ENCODE data around the gene C1orf53.

DNA sequence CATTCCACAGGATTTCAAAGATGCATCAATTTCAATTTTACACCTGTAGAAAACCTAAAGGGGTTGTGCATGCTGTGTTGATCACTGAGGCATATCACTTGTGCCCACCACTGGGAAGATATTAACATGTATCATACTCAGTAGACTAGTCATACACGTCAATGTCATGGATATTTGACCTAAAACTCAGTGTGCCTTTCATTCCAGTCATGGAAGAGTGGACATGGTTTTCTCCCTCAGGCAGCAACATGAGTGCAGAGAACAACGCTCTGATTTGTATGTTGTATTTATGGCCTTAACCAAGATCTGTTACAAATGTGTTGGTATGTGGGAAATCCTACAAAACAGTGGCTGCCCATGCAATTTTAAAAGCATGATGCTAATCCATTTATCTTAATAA lies 6.1 kb upstream of the C1orf53 start:
- TF ChIP-seq, protein P1, sequence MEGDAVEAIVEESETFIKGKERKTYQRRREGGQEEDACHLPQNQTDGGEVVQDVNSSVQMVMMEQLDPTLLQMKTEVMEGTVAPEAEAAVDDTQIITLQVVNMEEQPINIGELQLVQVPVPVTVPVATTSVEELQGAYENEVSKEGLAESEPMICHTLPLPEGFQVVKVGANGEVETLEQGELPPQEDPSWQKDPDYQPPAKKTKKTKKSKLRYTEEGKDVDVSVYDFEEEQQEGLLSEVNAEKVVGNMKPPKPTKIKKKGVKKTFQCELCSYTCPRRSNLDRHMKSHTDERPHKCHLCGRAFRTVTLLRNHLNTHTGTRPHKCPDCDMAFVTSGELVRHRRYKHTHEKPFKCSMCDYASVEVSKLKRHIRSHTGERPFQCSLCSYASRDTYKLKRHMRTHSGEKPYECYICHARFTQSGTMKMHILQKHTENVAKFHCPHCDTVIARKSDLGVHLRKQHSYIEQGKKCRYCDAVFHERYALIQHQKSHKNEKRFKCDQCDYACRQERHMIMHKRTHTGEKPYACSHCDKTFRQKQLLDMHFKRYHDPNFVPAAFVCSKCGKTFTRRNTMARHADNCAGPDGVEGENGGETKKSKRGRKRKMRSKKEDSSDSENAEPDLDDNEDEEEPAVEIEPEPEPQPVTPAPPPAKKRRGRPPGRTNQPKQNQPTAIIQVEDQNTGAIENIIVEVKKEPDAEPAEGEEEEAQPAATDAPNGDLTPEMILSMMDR (conservative IDR thresholded peaks at IDR 0.05; ENCODE audit: low read depth in 2 of 2), result no peak
- TF ChIP-seq, protein P2, sequence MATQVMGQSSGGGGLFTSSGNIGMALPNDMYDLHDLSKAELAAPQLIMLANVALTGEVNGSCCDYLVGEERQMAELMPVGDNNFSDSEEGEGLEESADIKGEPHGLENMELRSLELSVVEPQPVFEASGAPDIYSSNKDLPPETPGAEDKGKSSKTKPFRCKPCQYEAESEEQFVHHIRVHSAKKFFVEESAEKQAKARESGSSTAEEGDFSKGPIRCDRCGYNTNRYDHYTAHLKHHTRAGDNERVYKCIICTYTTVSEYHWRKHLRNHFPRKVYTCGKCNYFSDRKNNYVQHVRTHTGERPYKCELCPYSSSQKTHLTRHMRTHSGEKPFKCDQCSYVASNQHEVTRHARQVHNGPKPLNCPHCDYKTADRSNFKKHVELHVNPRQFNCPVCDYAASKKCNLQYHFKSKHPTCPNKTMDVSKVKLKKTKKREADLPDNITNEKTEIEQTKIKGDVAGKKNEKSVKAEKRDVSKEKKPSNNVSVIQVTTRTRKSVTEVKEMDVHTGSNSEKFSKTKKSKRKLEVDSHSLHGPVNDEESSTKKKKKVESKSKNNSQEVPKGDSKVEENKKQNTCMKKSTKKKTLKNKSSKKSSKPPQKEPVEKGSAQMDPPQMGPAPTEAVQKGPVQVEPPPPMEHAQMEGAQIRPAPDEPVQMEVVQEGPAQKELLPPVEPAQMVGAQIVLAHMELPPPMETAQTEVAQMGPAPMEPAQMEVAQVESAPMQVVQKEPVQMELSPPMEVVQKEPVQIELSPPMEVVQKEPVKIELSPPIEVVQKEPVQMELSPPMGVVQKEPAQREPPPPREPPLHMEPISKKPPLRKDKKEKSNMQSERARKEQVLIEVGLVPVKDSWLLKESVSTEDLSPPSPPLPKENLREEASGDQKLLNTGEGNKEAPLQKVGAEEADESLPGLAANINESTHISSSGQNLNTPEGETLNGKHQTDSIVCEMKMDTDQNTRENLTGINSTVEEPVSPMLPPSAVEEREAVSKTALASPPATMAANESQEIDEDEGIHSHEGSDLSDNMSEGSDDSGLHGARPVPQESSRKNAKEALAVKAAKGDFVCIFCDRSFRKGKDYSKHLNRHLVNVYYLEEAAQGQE (IDR thresholded peaks at IDR 0.05; ENCODE audit: unreplicated experiment), result no peak
- TF ChIP-seq JUNB (IDR thresholded peaks at IDR 0.05; ENCODE audit: unreplicated experiment), result no peak
- no peak for TF ChIP-seq EZH2 (IDR thresholded peaks at IDR 0.05; ENCODE audit: low read depth, unreplicated experiment)
- no peak for TF ChIP-seq POLR2AphosphoS5 (IDR thresholded peaks at IDR 0.05; ENCODE audit: low read depth)
- no peak for TF ChIP-seq EZH2phosphoT487 (IDR thresholded peaks at IDR 0.05; ENCODE audit: unreplicated experiment)
- TF ChIP-seq, protein P3, sequence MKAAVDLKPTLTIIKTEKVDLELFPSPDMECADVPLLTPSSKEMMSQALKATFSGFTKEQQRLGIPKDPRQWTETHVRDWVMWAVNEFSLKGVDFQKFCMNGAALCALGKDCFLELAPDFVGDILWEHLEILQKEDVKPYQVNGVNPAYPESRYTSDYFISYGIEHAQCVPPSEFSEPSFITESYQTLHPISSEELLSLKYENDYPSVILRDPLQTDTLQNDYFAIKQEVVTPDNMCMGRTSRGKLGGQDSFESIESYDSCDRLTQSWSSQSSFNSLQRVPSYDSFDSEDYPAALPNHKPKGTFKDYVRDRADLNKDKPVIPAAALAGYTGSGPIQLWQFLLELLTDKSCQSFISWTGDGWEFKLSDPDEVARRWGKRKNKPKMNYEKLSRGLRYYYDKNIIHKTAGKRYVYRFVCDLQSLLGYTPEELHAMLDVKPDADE (IDR thresholded peaks at IDR 0.05), result no peak
- TF ChIP-seq STAT1 (IDR thresholded peaks at IDR 0.05; ENCODE audit: unreplicated experiment), result no peak
